Raji (cell line): ENCODE results near the gene FBXL5.

ENCODE experiments used
- POLR2A ChIP-seq: IDR thresholded peaks from 2 replicates; pipeline ENCODE4 v1.6.1; 2011; ENCODE audit warnings: low read depth, low read length, control low read depth; ENCODE audit not compliant: insufficient read depth

Gene FBXL5

DNA sequence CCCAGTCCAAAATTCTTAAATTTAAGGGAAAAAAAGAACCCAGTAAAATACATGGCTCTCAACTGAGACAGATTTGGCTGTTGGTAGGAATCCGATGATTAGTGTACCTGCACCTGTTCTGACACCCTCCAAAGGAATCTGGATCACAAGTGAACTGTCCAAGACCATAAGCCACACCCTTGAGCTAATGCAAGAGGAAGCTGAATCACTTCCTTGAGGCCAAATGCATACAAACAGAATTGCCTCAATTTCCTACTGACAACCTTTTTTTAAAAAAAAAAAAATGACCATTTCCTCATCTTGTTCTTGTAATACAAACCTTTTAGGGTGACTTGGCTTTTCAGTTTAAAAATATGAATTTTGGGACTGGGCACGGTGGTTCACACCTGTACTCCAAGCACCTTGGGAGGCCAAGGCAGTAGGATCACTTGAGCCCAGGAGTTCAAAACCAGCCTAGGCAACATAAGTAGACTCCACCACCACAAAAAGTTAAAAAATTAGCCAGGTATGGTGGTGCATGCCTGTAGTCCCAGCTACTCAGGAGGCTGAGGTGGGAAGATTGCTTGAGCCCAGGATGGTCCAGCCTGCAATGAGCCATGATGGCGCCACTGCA lies 10.7 kb upstream of the FBXL5 start:
- no peak for TF ChIP-seq POLR2A

- TF ChIP-seq POLR2A, result no peak
These were observed 4.8 kb upstream of the FBXL5 start for GRCh38 chr4:15659768-15660570.

DNA sequence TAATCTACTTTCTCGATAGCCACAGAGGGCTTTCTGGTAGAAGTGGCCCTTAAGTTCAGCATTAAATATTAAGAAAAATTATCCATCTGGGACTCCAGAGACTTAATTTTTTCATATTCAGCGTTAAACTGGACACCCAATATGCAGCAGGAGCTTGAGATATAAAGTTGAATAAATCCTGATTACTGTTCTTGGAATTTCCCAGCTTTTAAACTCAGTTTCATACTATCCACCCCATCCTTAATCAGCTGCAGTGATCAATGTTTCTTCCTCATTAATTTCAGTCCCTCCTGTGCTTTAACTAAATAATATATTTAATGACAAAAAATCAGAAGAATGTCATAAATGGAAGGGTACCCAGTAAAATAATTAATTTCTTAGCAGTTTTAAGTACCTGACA lies 3.6 kb upstream of the FBXL5 start:
- no peak for TF ChIP-seq POLR2A

DNA sequence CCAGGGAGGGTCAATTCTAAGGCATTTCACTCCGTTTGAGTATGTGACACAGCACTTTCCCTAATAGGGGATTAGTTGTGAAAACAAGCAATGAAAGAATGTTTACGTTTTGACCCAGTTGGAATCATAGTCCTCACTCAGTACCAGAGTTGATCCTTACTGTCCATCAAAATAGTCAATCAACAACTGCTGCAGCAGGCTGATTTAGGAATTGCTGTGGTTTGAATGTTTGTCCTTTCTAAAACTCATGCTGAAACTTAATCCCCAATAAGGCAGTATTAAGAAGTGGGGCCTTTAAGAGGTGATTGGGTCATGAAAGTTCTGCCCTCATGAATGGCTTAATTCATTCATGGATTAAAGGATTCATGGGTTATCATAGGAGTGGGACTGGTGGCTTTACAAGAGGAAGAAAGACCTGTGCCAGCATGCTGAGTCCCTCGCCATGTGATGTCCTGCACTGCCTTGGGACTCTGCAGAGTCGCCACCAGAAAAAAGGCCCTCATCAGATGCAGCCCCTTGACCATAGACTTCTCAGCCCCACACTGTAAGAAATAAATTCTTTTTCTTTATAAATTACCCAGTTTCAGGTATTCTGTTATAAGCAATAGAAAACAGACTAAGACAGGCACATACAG lies 3.1 kb upstream of the FBXL5 start:
- no peak for TF ChIP-seq POLR2A

- TF ChIP-seq POLR2A, result no peak
These were observed 2.2 kb upstream of the FBXL5 start for GRCh38 chr4:15657366-15657765.

GRCh38 chr4:15656038-15656470 lies 897 bp upstream of the FBXL5 start:
- no peak for TF ChIP-seq POLR2A

DNA sequence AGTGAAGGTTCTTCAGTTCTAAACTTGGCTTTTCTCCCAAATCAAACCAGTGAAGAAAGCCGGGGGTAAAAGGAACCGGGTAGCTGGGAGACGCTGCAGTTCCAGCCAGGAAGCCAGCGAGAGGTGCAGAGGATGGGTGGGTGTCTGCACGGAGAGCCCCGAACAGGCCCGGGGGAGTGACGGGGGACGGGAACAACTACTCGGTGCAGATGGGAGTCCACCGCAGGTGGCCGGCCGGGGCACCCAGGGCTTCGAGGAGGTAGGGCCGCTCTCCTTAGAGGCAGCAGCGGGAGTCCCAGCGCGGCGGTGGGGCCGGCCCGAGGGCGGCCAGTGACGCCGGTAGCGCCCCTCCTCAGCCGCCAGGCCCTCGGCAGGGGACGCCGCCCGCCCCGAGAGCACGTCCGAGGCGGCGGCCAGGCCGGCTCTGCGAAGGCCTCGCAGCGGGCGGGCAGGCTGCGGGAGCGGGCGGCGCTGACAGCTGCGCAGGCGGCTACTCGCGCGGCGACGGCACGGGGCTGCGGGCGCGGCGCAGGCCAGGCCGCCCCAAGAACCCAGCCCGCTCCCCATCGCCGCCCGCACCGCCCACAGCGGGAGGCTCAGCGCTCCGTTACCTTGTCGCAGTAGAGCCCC lies 449 bp downstream of the FBXL5 start:
- no peak for TF ChIP-seq POLR2A

DNA sequence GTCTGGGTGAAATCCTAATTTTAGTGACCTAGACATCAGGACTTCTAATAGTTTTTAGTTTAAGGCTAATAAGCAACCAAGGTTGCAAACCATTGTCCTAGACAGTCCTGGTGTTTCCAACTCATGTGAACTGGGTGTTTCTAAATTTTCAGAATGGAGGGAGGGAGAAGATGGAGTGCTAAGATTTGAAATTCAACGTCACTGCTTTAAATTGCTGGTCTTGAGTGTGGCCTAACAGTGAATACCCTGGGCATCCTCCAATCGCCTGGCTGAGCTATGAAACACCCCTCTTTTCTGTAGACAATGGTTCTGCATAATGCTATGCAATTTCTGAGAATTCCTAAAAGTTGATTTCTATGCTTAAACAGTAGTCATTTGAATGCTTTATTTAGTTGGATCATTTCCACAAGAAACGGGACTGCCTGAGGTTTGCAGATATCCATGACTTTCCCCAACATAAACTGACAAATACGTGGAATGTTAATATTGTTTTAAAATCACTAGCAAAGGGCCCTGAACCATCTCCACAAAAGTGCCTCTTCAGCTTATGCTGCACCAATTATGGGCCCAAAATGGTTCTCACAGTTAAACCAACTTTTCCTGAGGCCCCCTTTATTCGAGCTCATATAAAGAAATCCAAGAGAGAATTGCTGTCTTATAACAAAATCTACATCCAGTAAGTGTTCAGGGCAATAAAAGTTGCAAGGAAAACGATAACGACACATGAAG lies 1.1 kb downstream of the FBXL5 start:
- TF ChIP-seq POLR2A, result no peak

DNA sequence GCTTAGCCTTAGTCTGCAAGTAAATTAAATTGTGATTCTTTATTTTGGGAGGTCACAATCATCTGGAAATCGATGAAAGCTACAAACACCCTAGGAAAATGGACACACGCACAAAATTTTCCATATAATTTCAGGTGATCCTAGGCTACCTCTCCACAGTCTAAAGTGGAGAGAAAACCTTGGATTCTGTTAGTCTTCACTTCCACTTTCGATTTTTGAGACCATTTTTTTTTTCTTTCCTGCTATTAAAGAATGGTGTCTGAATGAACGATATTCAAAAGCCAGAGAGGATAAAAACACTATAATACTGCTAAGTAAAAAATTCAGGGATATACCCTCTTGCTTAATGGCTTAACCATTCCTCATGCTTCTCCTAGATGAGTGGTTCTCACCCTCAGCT lies 1.7 kb downstream of the FBXL5 start:
- TF ChIP-seq POLR2A, result no peak

DNA sequence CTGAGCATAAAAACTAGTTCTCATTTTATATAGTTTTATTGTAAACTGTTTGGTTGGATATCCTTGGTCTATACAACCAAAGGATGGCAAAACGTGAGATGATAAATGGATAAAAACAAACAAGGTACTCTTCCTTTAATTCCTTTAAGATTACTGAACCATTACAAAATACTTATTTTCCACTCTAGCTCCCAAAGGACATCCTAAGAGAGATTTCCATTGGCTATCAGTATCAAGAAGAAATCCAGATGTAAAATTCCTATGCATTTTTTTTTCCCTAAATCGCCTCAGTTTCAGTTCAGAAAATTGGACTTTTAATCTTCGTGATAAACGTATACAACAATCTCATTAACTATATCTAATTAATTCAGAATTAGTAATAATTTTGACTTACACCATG lies 2.3 kb downstream of the FBXL5 start:
- no peak for TF ChIP-seq POLR2A

- TF ChIP-seq POLR2A, result no peak
These were observed 3.0 kb downstream of the FBXL5 start for GRCh38 chr4:15652191-15652590.

- TF ChIP-seq POLR2A, result no peak
These were observed 3.5 kb downstream of the FBXL5 start for GRCh38 chr4:15651676-15652075.

GRCh38 chr4:15649914-15650545 lies 5.1 kb downstream of the FBXL5 start:
- TF ChIP-seq POLR2A, result no peak

GRCh38 chr4:15648600-15648999 lies 6.6 kb downstream of the FBXL5 start:
- no peak for TF ChIP-seq POLR2A

GRCh38 chr4:15638418-15638817 lies 16.7 kb downstream of the FBXL5 start:
- no peak for TF ChIP-seq POLR2A
